GM12878 (cell line): ENCODE measurements around the gene SF3B5. TPM values are rescaled to one million over a fixed set of nuclear protein-coding genes. Genes with fewer than 3 reads are reported as not detected.

Experiments used
- BCL11A ChIP-seq: IDR thresholded peaks from 2 replicates; pipeline ENCODE4 v1.6.1; 2011; ENCODE audit warnings: low read depth, low read length
- CUX1 ChIP-seq: IDR thresholded peaks from 2 replicates; pipeline ENCODE4 v1.6.1; 2012; ENCODE audit warnings: improper control_type of control experiment, low read depth, low read length; ENCODE audit not compliant: insufficient replicate concordance
- HDGF ChIP-seq: fragments of 450-650 bp; IDR thresholded peaks from 2 replicates; pipeline ENCODE4 v1.6.1; 2016; ENCODE audit warnings: antibody characterized with exemption
- MTA2 ChIP-seq: fragments of 450-650 bp; IDR thresholded peaks from 2 replicates; pipeline ENCODE4 v1.6.1; 2016; ENCODE audit warnings: low read depth, mild to moderate bottlenecking, moderate library complexity
- NR2F1 ChIP-seq: fragments of 450-650 bp; conservative IDR thresholded peaks from 2 replicates; pipeline ENCODE4 v1.6.1; 2017; ENCODE audit warnings: mild to moderate bottlenecking
- SMAD1 ChIP-seq: fragments of 450-650 bp; IDR thresholded peaks from 2 replicates; pipeline ENCODE4 v1.6.1; 2018; ENCODE audit warnings: mild to moderate bottlenecking, low read depth; ENCODE audit not compliant: partially characterized antibody
- polyA plus RNA-seq, 11 experiments: library from polyadenylated mRNA; depleted of rRNA in 4 of 11; unstranded in 6 of 11; stranded (reverse) in 5 of 11; fragments of >200 nt; fragmentation: Nextera tagmentation in 4 of 11; fragmentation: Illumina TruSeq in 1 of 11; extraction: Ambion mirVana in 4 of 11; extraction: Trizol in 1 of 11; gene quantifications; 1 replicate in 1 of 11; 2 replicates in 10 of 11; pipeline versions ENCODE4 v1.2.1 to v1.2.3, GENCODE V29; 2011 to 2016; ENCODE audit warnings: inconsistent platforms in 2 of 11, missing spikeins in 2 of 11, low read depth in 1 of 11
- total RNA-seq, 4 experiments: library from RNA; depleted of rRNA in 3 of 4; stranded (reverse); fragments of >200 nt in 3 of 4; fragmentation: Illumina TruSeq in 1 of 4; extraction: Trizol in 1 of 4; gene quantifications; 2 replicates each; pipeline versions ENCODE4 v1.2.1 to v1.2.3, GENCODE V29; 2013 to 2021
- TF ChIP-seq, protein P1 (sequence below): fragments of 450-650 bp; IDR thresholded peaks from 2 replicates; pipeline ENCODE4 v1.6.1; 2017; ENCODE audit warnings: antibody characterized with exemption, mild to moderate bottlenecking, moderate library complexity

SF3B5 gene
- total and polyA plus RNA-seq, 10 of the 15 experiments (the other 5 are each of a cell fraction or from before 2014, with no cell fraction given) = 220 to 864 (median 341) TPM

DNA sequence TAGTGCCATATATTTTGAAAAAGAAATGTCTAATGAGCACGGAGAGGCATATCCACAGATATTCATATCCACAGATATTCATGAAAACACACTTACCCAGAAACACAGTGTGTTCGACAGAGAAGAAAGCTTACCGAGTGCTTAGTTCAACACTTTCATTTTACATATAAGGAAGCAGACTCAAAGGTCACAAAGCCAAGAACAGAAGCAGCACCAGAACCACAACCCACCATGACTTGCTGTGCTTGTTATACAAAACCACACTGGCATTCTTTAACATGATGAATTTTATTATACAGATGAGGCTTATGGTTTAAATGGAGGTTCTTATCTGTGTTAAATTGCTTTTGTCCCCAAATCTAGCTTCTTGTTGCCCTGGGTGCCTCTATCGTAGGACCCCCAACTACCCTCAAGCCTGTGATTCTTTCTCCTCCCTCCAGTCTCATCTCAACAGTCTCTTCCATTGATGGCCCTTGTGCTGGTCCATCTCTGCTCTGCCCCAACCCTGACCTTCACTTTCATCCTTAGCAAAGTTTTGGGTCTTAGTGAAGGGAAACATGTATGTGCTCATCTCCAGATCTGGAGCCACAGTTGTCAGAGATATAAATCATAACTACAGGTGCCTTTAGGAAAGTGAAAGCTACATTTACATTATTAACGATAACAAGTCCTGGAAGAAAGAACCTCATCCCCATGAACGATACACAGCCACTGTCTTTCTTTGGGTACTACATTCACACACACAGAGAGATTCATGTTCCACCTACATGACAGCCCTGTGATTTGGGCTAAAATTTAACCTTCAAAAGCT lies 40.0 kb downstream of the SF3B5 start (continued):
- TF ChIP-seq, protein P1, sequence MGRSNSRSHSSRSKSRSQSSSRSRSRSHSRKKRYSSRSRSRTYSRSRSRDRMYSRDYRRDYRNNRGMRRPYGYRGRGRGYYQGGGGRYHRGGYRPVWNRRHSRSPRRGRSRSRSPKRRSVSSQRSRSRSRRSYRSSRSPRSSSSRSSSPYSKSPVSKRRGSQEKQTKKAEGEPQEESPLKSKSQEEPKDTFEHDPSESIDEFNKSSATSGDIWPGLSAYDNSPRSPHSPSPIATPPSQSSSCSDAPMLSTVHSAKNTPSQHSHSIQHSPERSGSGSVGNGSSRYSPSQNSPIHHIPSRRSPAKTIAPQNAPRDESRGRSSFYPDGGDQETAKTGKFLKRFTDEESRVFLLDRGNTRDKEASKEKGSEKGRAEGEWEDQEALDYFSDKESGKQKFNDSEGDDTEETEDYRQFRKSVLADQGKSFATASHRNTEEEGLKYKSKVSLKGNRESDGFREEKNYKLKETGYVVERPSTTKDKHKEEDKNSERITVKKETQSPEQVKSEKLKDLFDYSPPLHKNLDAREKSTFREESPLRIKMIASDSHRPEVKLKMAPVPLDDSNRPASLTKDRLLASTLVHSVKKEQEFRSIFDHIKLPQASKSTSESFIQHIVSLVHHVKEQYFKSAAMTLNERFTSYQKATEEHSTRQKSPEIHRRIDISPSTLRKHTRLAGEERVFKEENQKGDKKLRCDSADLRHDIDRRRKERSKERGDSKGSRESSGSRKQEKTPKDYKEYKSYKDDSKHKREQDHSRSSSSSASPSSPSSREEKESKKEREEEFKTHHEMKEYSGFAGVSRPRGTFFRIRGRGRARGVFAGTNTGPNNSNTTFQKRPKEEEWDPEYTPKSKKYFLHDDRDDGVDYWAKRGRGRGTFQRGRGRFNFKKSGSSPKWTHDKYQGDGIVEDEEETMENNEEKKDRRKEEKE = no peak
- TF ChIP-seq MTA2 (peak; percentile 43), CUX1 (no peak), BCL11A (peak; percentile 4; the same call in 1 of the 2 replicates), HDGF (peak; percentile 60; the same call in 1 of the 2 replicates), NR2F1 (peak; percentile 91), SMAD1 (peak; percentile 7)
- TF ChIP-seq, all 136 proteins: peak for 10
